LNCaP clone FGC (cell line): ENCODE data around the gene NFATC2IP.

ENCODE experiments used
- DNase-seq: peaks from one replicate; pipeline ENCODE4 v3.0.0-alpha.2; 2011; ENCODE audit warnings: low read depth
- H3K4me3 ChIP-seq: 2 replicates; pipeline ENCODE4 v1.5.1; 2011; ENCODE audit warnings: mild to moderate bottlenecking, low read depth, low read length, control low read depth
- TF ChIP-seq, protein P1 (sequence below): IDR thresholded peaks from 2 replicates; pipeline ENCODE4 v1.5.1; 2012; ENCODE audit warnings: mild to moderate bottlenecking; ENCODE audit not compliant: control insufficient read depth, insufficient read depth; ENCODE audit errors: extremely low read depth

Gene NFATC2IP

DNA sequence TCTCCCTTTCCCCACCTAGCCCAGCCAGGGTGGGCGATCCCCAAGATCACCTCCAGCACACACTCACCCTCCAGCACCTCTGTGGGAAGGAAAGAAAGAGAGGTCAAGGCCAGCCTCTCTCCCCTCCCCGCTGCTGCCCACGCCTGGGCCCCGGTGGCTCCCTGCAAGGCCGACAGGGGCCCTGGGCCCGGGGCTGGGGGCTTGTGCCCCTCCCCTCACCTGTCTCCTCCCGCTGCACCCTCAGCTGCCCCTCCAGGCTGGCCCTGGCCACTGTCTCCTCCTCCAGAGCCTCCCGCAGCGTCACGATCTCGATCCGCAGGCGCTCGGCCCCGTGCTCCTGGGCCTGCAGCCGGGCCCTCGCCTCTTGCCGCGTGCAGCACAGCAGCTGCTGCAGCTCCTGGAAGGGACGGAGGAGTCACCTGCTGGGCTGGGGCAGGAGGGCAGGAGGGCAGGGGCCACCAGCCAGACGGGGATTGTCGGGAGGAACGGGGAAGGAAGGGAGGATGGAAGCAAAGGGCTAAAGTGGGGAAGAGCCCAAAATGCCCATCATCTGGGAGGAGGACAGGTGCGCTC is 44.9 kb upstream of the NFATC2IP start:
- TF ChIP-seq, protein P1, sequence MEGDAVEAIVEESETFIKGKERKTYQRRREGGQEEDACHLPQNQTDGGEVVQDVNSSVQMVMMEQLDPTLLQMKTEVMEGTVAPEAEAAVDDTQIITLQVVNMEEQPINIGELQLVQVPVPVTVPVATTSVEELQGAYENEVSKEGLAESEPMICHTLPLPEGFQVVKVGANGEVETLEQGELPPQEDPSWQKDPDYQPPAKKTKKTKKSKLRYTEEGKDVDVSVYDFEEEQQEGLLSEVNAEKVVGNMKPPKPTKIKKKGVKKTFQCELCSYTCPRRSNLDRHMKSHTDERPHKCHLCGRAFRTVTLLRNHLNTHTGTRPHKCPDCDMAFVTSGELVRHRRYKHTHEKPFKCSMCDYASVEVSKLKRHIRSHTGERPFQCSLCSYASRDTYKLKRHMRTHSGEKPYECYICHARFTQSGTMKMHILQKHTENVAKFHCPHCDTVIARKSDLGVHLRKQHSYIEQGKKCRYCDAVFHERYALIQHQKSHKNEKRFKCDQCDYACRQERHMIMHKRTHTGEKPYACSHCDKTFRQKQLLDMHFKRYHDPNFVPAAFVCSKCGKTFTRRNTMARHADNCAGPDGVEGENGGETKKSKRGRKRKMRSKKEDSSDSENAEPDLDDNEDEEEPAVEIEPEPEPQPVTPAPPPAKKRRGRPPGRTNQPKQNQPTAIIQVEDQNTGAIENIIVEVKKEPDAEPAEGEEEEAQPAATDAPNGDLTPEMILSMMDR = no peak
- no peak for DNase-seq

DNA sequence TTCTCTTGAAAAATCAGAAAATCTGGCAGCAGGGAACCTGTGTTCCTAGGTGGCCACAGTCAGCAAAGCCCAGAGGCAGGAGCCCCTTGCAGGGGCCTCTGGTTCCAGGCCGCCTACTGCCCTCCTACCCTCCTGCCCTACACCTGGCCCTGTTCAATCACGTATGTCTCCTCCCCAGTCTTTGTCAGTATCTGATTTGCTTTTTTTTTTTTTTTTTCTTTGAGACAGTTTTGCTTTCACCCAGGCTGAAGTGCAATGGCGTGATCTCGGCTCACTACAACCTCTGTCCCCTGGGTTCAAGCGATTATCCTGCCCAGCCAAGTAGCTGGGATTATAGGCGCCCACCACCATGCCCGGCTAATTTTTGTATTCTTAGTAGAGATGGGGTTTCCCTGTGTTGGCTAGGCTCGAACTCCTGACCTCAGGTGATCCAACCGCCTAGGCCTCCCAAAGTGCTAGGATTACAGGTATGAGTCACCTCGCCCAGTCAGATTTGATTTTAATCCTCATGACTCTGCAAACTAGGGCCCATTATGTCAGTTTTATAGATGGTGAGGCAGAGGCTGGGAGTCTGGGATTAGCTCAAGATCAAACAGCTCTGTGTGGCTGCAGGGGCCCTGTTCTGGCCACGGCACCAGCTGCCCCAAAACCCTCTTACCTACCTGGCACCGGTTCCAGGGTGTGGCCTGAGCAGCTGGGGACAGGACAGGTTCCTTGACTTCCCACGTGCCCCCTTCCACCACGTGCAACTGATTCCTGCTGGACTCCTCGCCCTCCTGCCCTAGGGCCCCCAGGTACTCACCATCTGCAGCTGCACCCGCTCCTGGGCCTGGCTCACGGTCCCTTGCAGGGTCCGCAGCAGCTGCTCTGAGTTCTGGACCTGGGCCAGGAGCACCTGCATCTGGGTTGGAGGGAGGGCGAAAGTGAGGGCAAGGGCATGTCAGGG is 40.4 kb upstream of the NFATC2IP start:
- H3K4me3 ChIP-seq = no peak overlapping the region
- no peak for DNase-seq
- TF ChIP-seq, protein P1 = no peak

More for the DNA sequence above, 44.9 kb upstream of the NFATC2IP start:
- no peak overlapping the region for H3K4me3 ChIP-seq

DNA sequence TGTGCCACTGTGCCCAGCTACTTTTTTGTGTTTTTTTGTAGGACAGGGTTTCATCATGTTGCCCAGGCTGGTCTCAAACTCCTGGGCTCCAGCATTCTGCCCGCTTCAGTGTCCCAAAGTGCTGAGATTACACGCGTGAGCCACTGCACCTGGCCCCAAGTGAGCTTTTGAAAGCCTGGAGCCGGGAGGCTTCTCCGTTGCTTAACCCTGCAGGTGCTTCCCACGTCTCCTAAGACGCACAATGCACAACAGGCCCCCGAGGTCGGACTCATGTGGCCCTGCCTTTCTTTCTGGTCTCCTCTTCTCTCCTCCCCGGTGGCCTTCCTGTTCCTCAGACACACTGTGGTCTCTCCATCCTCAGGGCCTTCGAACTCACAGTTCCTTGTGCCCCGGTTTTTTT is 38.2 kb upstream of the NFATC2IP start:
- no peak overlapping the region for H3K4me3 ChIP-seq
- no peak for DNase-seq
- TF ChIP-seq, protein P1 = no peak

DNA sequence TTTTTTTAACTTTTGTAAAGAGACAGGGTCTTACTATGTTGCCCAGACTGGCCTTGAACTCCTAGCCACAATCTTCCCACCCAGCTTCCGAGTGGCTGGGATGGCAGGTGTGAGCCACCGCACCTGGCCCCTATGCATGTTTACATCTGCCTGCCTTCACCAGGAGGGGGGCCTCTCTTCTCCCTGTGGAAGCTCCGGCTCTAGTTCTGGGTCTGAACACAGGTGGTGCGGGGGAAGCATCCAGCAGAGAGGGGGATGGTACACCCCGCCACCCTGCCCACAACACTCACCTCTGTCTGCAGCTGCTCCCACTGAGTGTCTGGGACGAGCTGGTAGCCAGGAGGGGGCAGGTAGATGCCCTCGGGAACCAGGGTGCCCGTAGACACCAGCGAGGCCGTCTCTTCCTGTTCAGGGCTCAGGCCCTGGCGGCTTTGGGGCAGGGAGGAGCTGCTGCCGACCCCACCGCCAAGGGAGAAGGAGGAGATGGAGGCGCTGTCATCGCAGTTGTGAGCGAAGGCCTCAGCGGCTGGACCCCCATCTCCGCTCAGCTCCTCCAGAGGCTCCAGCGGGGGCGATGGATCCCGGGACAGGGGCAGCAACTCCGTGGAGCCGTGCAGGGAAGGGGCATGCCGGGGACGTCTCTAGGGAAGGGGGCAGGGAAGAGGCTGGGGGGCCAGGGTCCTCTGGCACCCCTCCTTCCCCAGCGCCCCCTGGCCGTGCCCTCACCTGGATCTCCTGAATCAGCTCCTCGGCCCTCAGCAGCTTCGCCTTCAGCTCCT is 36.6 kb upstream of the NFATC2IP start:
- TF ChIP-seq, protein P1 = no peak
- H3K4me3 ChIP-seq = no peak overlapping the region
- DNase-seq = no peak

DNA sequence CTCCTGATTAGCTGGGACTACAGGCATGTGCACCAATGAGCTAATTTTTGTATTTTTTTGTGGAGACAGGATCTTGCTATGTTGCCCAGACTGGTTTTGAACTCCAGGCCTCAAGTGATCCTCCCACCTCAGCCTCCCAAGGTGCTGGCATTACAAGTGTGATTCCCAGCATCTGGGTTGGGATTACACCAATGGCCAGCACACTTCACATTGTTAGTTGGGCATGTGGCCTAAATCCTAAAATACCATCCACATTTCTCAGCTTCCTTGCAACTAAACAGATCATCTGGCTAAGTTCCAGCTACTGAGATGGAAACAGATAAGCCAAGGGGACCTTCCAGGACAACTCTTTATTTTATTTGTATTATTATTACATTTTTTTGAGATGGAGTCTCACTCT is 35.6 kb upstream of the NFATC2IP start:
- H3K4me3 ChIP-seq = no peak overlapping the region
- DNase-seq = no peak
- TF ChIP-seq, protein P1 = no peak

DNA sequence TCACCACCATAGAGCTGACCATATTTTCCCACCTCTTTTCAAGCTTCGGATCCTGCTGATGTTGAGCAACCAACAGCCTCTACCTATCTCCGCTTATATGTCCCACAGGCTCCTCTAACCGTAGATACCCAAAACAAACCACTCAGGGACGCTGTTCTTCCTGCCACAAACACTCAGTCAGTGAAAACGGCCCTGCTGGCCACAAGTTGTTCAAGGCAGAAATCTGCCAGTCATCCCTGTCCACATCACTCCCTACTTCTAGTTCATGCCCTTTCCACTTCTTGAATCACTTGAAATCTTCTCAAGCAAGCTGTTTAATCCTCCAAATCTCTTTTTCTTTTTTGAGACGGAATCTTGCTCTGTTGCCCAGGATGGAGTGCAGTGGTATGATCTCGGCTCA is 33.6 kb upstream of the NFATC2IP start:
- DNase-seq = no peak
- H3K4me3 ChIP-seq = no peak overlapping the region
- TF ChIP-seq, protein P1 = no peak
